Natural killer cell (primary cell): ENCODE measurements around the gene FAXDC2. TPM values are rescaled to one million over a fixed set of nuclear protein-coding genes. Genes with fewer than 3 reads are reported as not detected.

Experiments
- ATAC-seq, 3 donors: fragments of 150-1000 bp in 2 of 3; fragments of 200-7000 bp in 1 of 3; cut with Tn5 transposase; 1 replicate in 1 of 3; 2 replicates in 2 of 3; pipeline ENCODE4 v1.10.0; 2021; ENCODE audit warnings: mild to moderate bottlenecking in 2 of 3, moderate library complexity in 2 of 3
- DNase-seq, 2 donors: peaks; one replicate each; pipeline versions ENCODE4 v3.0.0 to v3.0.0-alpha.2; 2013 to 2021; ENCODE audit warnings: mixed read lengths in 1 of 2
- H3K27ac ChIP-seq: one replicate; pipeline ENCODE4 v1.5.1; 2013; ENCODE audit warnings: mild to moderate bottlenecking, low read length
- H3K27me3 ChIP-seq: one replicate; pipeline ENCODE4 v1.6.1; 2013; ENCODE audit warnings: low read length; ENCODE audit not compliant: control insufficient read depth, insufficient read depth
- H3K36me3 ChIP-seq: one replicate; pipeline ENCODE4 v1.6.1; 2013; ENCODE audit warnings: low read length; ENCODE audit not compliant: control insufficient read depth, insufficient read depth
- H3K4me1 ChIP-seq: one replicate; pipeline ENCODE4 v1.6.1; 2013; ENCODE audit warnings: low read length; ENCODE audit not compliant: control insufficient read depth, insufficient read depth
- H3K4me3 ChIP-seq: one replicate; pipeline ENCODE4 v1.5.1; 2013; ENCODE audit warnings: low read length
- H3K9me3 ChIP-seq: one replicate; pipeline ENCODE4 v1.6.1; 2013; ENCODE audit warnings: low read length; ENCODE audit not compliant: control insufficient read depth, insufficient read depth
- H3K27ac Mint-ChIP-seq, 2 donors: one replicate each; pipeline ENCODE4 v1.8.0; 2022; ENCODE audit warnings: mild to moderate bottlenecking in 2 of 2, mixed read lengths in 2 of 2, moderate library complexity in 1 of 2
- H3K27me3 Mint-ChIP-seq, 2 donors: one replicate each; pipeline ENCODE4 v1.8.0; 2022; ENCODE audit warnings: low read depth in 2 of 2, mixed read lengths in 2 of 2
- H3K36me3 Mint-ChIP-seq: one replicate; pipeline ENCODE4 v1.8.0; 2022; ENCODE audit warnings: mixed read lengths
- H3K4me1 Mint-ChIP-seq, 2 donors: one replicate each; pipeline ENCODE4 v1.8.0; 2022; ENCODE audit warnings: mixed read lengths in 2 of 2
- H3K4me3 Mint-ChIP-seq: one replicate; pipeline ENCODE4 v1.8.0; 2022; ENCODE audit warnings: mild to moderate bottlenecking, moderate library complexity, mixed read lengths
- H3K9me3 Mint-ChIP-seq, 2 donors: one replicate each; pipeline ENCODE4 v1.8.0; 2022; ENCODE audit warnings: mixed read lengths in 2 of 2
- WGBS: methylation state at CpG from one replicate; pipeline ENCODE4 v1.1.7; 2013; ENCODE audit warnings: missing lambda C conversion rate; ENCODE audit not compliant: insufficient coverage; 5-methylcytosine and 5-hydroxymethylcytosine counted together
- intact Hi-C: fragments of 100-400 bp; cut with micrococcal nuclease; formaldehyde crosslinking; loops from one replicate; pipeline ENCODE4 v1.14.2; 2022
- total RNA-seq, 4 donors: library from RNA; stranded (reverse); fragments of 120-200 nt in 1 of 4; gene quantifications; one replicate each; pipeline versions ENCODE4 v1.2.3 to v1.2.4, GENCODE V29; 2013 to 2022
- TF ChIP-seq, protein P1 (sequence below): fragments of 200-600 bp; IDR thresholded peaks from one replicate; pipeline ENCODE4 v1.8.0; 2022; ENCODE audit warnings: antibody characterized with exemption

FAXDC2 gene
- total RNA-seq, 3 donors from 2014 or later (not counting 1 experiment from before 2014, with no cell fraction given) = 0.48 to 2.9 (median 1.4) TPM

- Mint-ChIP-seq H3K9me3 (no peaks in the 10 kb centered on the region), H3K4me3 (peak overlapping the region; percentile 21), H3K4me1 (peaks cover 37 to 41% of the 10 kb centered on the region in 2 donors), H3K36me3 (peaks cover 8% of the 10 kb centered on the region), H3K27ac (peak overlapping the region in 1 of 2 donors; percentile 29), H3K27me3 (no peaks in the 10 kb centered on the region)
- intact Hi-C loops = no loop called here
- no peaks in the 10 kb centered on the region for H3K9me3 ChIP-seq
- H3K4me3 ChIP-seq = no peak overlapping the region
- peaks cover 3% of the 10 kb centered on the region for H3K36me3 ChIP-seq
- no peak for ATAC-seq
- TF ChIP-seq, protein P1, sequence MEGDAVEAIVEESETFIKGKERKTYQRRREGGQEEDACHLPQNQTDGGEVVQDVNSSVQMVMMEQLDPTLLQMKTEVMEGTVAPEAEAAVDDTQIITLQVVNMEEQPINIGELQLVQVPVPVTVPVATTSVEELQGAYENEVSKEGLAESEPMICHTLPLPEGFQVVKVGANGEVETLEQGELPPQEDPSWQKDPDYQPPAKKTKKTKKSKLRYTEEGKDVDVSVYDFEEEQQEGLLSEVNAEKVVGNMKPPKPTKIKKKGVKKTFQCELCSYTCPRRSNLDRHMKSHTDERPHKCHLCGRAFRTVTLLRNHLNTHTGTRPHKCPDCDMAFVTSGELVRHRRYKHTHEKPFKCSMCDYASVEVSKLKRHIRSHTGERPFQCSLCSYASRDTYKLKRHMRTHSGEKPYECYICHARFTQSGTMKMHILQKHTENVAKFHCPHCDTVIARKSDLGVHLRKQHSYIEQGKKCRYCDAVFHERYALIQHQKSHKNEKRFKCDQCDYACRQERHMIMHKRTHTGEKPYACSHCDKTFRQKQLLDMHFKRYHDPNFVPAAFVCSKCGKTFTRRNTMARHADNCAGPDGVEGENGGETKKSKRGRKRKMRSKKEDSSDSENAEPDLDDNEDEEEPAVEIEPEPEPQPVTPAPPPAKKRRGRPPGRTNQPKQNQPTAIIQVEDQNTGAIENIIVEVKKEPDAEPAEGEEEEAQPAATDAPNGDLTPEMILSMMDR = no peak
- no peak for DNase-seq
- no peak overlapping the region for H3K27ac ChIP-seq
- H3K27me3 ChIP-seq = no peaks in the 10 kb centered on the region
- H3K4me1 ChIP-seq = peaks cover 36% of the 10 kb centered on the region
- WGBS = 96% methylated on average over 5 of the region's 5 CpGs
Observed at GRCh38 chr5:154820383-154820782, 30.0 kb downstream of the FAXDC2 start.

DNA sequence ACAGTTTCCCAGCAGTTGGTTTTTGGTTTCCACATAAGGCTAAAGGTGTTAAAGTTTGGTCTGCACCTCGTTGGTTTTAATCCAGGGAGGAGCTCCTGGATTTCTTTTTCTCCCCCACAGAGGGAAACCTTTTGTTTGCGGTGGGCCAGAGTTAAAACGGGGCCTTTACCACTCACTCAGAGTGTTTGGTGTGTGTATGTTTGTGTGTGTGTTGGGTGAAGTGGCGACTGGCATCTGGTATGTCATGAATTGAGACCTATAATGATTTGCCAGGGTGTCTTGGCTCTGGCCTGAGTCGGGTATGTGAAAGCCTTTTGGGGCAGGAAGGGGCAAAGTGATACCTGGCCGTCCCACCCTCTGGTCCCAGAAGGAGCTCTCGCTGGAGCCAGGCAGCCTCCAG, 30.9 kb downstream of the FAXDC2 start:
- H3K4me1 Mint-ChIP-seq = peaks cover 41 to 46% of the 10 kb centered on the region in 2 donors
- peak in 1 of 3 donors; percentile 38 for ATAC-seq
- H3K4me3 Mint-ChIP-seq = no peak overlapping the region
- H3K9me3 Mint-ChIP-seq = no peaks in the 10 kb centered on the region
- no peak overlapping the region for H3K4me3 ChIP-seq
- 61% methylated on average over 6 of the region's 7 CpGs for WGBS
- no peak overlapping the region for H3K27ac ChIP-seq
- H3K36me3 ChIP-seq = peaks cover 6% of the 10 kb centered on the region
- TF ChIP-seq, protein P1 = no peak
- peaks cover 8% of the 10 kb centered on the region for H3K36me3 Mint-ChIP-seq
- peak overlapping the region; percentile 41 to 82 for H3K27ac Mint-ChIP-seq
- no peak for DNase-seq
- H3K4me1 ChIP-seq = peaks cover 36% of the 10 kb centered on the region
- H3K9me3 ChIP-seq = no peaks in the 10 kb centered on the region
- intact Hi-C loops = no loop called here
- no peaks in the 10 kb centered on the region for H3K27me3 Mint-ChIP-seq
- H3K27me3 ChIP-seq = no peaks in the 10 kb centered on the region

- TF ChIP-seq, protein P1 = no peak
- Mint-ChIP-seq H3K27ac (peak overlapping the region; percentile 41 to 82), H3K27me3 (no peaks in the 10 kb centered on the region), H3K9me3 (no peaks in the 10 kb centered on the region), H3K4me1 (peaks cover 45 to 49% of the 10 kb centered on the region in 2 donors), H3K36me3 (peaks cover 8% of the 10 kb centered on the region), H3K4me3 (peak overlapping the region; percentile 10)
- no peaks in the 10 kb centered on the region for H3K27me3 ChIP-seq
- no peak overlapping the region for H3K4me3 ChIP-seq
- no peak for DNase-seq
- intact Hi-C loops = no loop called here
- ATAC-seq = no peak
- H3K9me3 ChIP-seq = no peaks in the 10 kb centered on the region
- peaks cover 8% of the 10 kb centered on the region for H3K36me3 ChIP-seq
- no peak overlapping the region for H3K27ac ChIP-seq
- peaks cover 45% of the 10 kb centered on the region for H3K4me1 ChIP-seq
- 90% methylated on average over 1 of the region's 2 CpGs for WGBS
Observed at GRCh38 chr5:154818471-154819116, 31.8 kb downstream of the FAXDC2 start.

DNA sequence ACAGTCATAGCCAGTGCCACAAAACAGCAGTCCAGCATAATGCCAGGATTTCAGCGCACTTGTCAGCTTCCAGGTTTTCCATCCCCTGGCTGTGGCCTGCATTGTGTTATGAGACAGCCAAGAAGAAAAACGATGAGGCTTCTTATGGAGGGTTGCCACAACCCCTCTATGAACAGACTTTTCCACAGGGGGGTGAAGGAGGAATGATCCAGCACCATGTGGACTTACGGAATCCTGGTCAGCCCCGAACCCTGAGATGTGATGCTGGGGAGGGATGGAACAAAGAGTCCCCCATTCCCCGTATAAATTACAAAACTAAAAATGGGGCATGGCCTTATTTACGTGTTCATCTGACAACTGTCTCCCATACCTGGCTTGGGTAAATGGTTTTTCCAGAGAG, 32.6 kb downstream of the FAXDC2 start:
- Mint-ChIP-seq H3K9me3 (no peaks in the 10 kb centered on the region), H3K36me3 (peaks cover 8% of the 10 kb centered on the region), H3K27me3 (no peaks in the 10 kb centered on the region), H3K27ac (peak overlapping the region; percentile 41 to 82), H3K4me1 (peaks cover 53 to 57% of the 10 kb centered on the region in 2 donors), H3K4me3 (no peak overlapping the region)
- Histone ChIP-seq H3K4me1 (peaks cover 53% of the 10 kb centered on the region), H3K27me3 (no peaks in the 10 kb centered on the region), H3K4me3 (no peak overlapping the region), H3K27ac (no peak overlapping the region), H3K9me3 (no peaks in the 10 kb centered on the region), H3K36me3 (peaks cover 11% of the 10 kb centered on the region)
- TF ChIP-seq, protein P1 = no peak
- 100% methylated on average over 2 of the region's 6 CpGs for WGBS
- no peak for ATAC-seq
- DNase-seq = no peak
- intact Hi-C loops = no loop called here
